H9 (cell line): ENCODE data around the gene MST1. TPM values are rescaled to one million over a fixed set of nuclear protein-coding genes. Genes with fewer than 3 reads are reported as not detected.
A peak's percentile ranks its signal among the peaks of the same experiment; 100 is the strongest.

Experiments used
- DNase-seq: peaks from one replicate; pipeline ENCODE4 v3.0.0-alpha.2; 2017
- H2AFZ ChIP-seq: one replicate; pipeline ENCODE4 v1.6.1; 2013; ENCODE audit warnings: mild to moderate bottlenecking, low read length, control low read depth, moderate library complexity
- H2AK5ac ChIP-seq: 2 replicates; pipeline ENCODE4 v1.6.1; 2013; ENCODE audit warnings: low read length, control low read depth, mixed read lengths; ENCODE audit not compliant: insufficient read length
- H2BK120ac ChIP-seq: one replicate; pipeline ENCODE4 v1.6.1; 2013; ENCODE audit warnings: low read depth, mild to moderate bottlenecking, low read length, control low read depth, inconsistent platforms; ENCODE audit not compliant: poor library complexity, severe bottlenecking
- H2BK12ac ChIP-seq: 2 replicates; pipeline ENCODE4 v1.6.1; 2013; ENCODE audit warnings: low read length, control low read depth, mixed read lengths, low read depth; ENCODE audit not compliant: insufficient read length
- H2BK15ac ChIP-seq: 2 replicates; pipeline ENCODE4 v1.6.1; 2013; ENCODE audit warnings: low read depth, low read length, control low read depth
- H2BK20ac ChIP-seq: one replicate; pipeline ENCODE4 v1.6.1; 2013; ENCODE audit warnings: low read depth, mild to moderate bottlenecking, low read length, control low read depth, inconsistent platforms; ENCODE audit not compliant: poor library complexity, severe bottlenecking
- H2BK5ac ChIP-seq: 2 replicates; pipeline ENCODE4 v1.6.1; 2013; ENCODE audit warnings: low read length, control low read depth, mixed read lengths; ENCODE audit not compliant: insufficient read length
- H3K14ac ChIP-seq: 2 replicates; pipeline ENCODE4 v1.6.1; 2013; ENCODE audit warnings: low read length, control low read depth; ENCODE audit not compliant: insufficient read depth
- H3K18ac ChIP-seq: 2 replicates; pipeline ENCODE4 v1.6.1; 2013; ENCODE audit warnings: low read depth, mild to moderate bottlenecking, mixed read lengths, low read length, control low read depth; ENCODE audit not compliant: insufficient read length
- H3K23ac ChIP-seq: 2 replicates; pipeline ENCODE4 v1.6.1; 2013; ENCODE audit warnings: low read length, control low read depth, mixed read lengths, low read depth; ENCODE audit not compliant: insufficient read length
- H3K23me2 ChIP-seq: 2 replicates; pipeline ENCODE4 v1.6.1; 2013; ENCODE audit warnings: low read depth, mild to moderate bottlenecking, mixed read lengths, low read length, control low read depth; ENCODE audit not compliant: insufficient read length, poor library complexity, severe bottlenecking
- H3K27ac ChIP-seq: 2 replicates; pipeline ENCODE4 v1.5.1; 2013; ENCODE audit warnings: low read length, control low read depth, mixed read lengths, low read depth; ENCODE audit not compliant: insufficient read length
- H3K27me3 ChIP-seq: 2 replicates; pipeline ENCODE4 v1.6.1; 2013; ENCODE audit warnings: low read length, control low read depth, inconsistent platforms; ENCODE audit not compliant: insufficient read depth
- H3K4ac ChIP-seq: 2 replicates; pipeline ENCODE4 v1.6.1; 2013; ENCODE audit warnings: low read depth, mild to moderate bottlenecking, control low read depth, inconsistent platforms, low read length, moderate library complexity
- H3K4me1 ChIP-seq: 2 replicates; pipeline ENCODE4 v1.6.1; 2013; ENCODE audit warnings: low read length, control low read depth, inconsistent platforms; ENCODE audit not compliant: insufficient read depth
- H3K4me2 ChIP-seq: 2 replicates; pipeline ENCODE4 v1.6.1; 2013; ENCODE audit warnings: low read length, control low read depth, mixed read lengths; ENCODE audit not compliant: insufficient read length, insufficient read depth
- H3K56ac ChIP-seq: 2 replicates; pipeline ENCODE4 v1.6.1; 2013; ENCODE audit warnings: low read depth, mild to moderate bottlenecking, mixed read lengths, low read length, control low read depth; ENCODE audit not compliant: insufficient read length
- H3K79me1 ChIP-seq: 2 replicates; pipeline ENCODE4 v1.6.1; 2013; ENCODE audit warnings: low read depth, mild to moderate bottlenecking, moderate library complexity, low read length, control low read depth, inconsistent platforms; ENCODE audit not compliant: insufficient read depth, poor library complexity, severe bottlenecking
- H3K79me2 ChIP-seq: 2 replicates; pipeline ENCODE4 v1.6.1; 2013; ENCODE audit warnings: low read length, control low read depth, inconsistent platforms; ENCODE audit not compliant: insufficient read depth
- H3K9ac ChIP-seq: 2 replicates; pipeline ENCODE4 v1.6.1; 2013; ENCODE audit warnings: low read length, control low read depth, mixed read lengths; ENCODE audit not compliant: insufficient read length; ENCODE audit errors: extremely low read depth
- H3K9me3 ChIP-seq: one replicate; pipeline ENCODE4 v1.6.1; 2013; ENCODE audit warnings: low read depth, low read length, inconsistent platforms; ENCODE audit not compliant: control insufficient read depth
- H3T11ph ChIP-seq: one replicate; pipeline ENCODE4 v1.6.1; 2013; ENCODE audit warnings: mild to moderate bottlenecking, low read length, control low read depth, inconsistent platforms
- H4K20me1 ChIP-seq: one replicate; pipeline ENCODE4 v1.6.1; 2013; ENCODE audit not compliant: control insufficient read depth, insufficient read length, insufficient read depth
- H4K5ac ChIP-seq: 2 replicates; pipeline ENCODE4 v1.6.1; 2013; ENCODE audit warnings: low read depth, mild to moderate bottlenecking, mixed read lengths, low read length, control low read depth; ENCODE audit not compliant: insufficient read length
- H4K8ac ChIP-seq: replicated peaks from 2 replicates; pipeline ENCODE4 v1.6.1; 2013; ENCODE audit warnings: low read length, control low read depth, mixed read lengths, low read depth; ENCODE audit not compliant: insufficient read length
- H4K91ac ChIP-seq: 2 replicates; pipeline ENCODE4 v1.6.1; 2013; ENCODE audit warnings: low read depth, mild to moderate bottlenecking, moderate library complexity, mixed read lengths, low read length, control low read depth; ENCODE audit not compliant: insufficient read length
- H3K27ac Mint-ChIP-seq, 3 experiments: 2 replicates in 2 of 3; 3 replicates in 1 of 3; pipeline ENCODE4 v1.8.0; 2020 to 2021; ENCODE audit warnings: mixed read lengths in 3 of 3, mild to moderate bottlenecking in 1 of 3, moderate library complexity in 1 of 3
- H3K27me3 Mint-ChIP-seq: 2 replicates; pipeline ENCODE4 v1.8.0; 2021; ENCODE audit warnings: low read depth, mild to moderate bottlenecking, moderate library complexity, mixed read lengths
- H3K36me3 Mint-ChIP-seq, 3 experiments: 2 replicates in 2 of 3; 3 replicates in 1 of 3; pipeline ENCODE4 v1.8.0; 2020 to 2021; ENCODE audit warnings: low read depth in 3 of 3, mixed read lengths in 3 of 3; ENCODE audit not compliant: insufficient read depth in 1 of 3
- H3K4me1 Mint-ChIP-seq, 2 experiments: 2 replicates each; pipeline ENCODE4 v1.8.0; 2020; ENCODE audit warnings: mixed read lengths in 2 of 2
- H3K4me3 Mint-ChIP-seq, 2 experiments: 2 replicates in 1 of 2; 3 replicates in 1 of 2; pipeline ENCODE4 v1.8.0; 2020 to 2021; ENCODE audit warnings: mild to moderate bottlenecking in 2 of 2, mixed read lengths in 2 of 2, moderate library complexity in 1 of 2
- H3K9me3 Mint-ChIP-seq, 2 experiments: 2 replicates in 1 of 2; 3 replicates in 1 of 2; pipeline ENCODE4 v1.8.0; 2020; ENCODE audit warnings: mild to moderate bottlenecking in 2 of 2, mixed read lengths in 2 of 2, moderate library complexity in 1 of 2
- CTCF ChIP-seq: fragments of 200-600 bp; sonication (generic); conservative IDR thresholded peaks from 3 replicates; pipeline ENCODE4 v1.8.0; 2021; ENCODE audit warnings: antibody characterized with exemption, mild to moderate bottlenecking
- whole genome bisulfite sequencing: extraction: QIAGEN DNeasy Blood & Tissue Kit; methylation state at CpG from one replicate; pipeline ENCODE4 v1.1.7; 2013; ENCODE audit warnings: missing lambda C conversion rate, low lambda C conversion rate, mixed read lengths; ENCODE audit not compliant: insufficient read length; ENCODE audit errors: extremely low coverage; 5-methylcytosine and 5-hydroxymethylcytosine counted together
- total RNA-seq: library from RNA; stranded (reverse); gene quantifications from 2 replicates; pipeline ENCODE4 v1.2.1, GENCODE V29; 2021

The MST1 gene
- total RNA-seq, 1 experiment from 2014 or later: 8.9 TPM

GRCh38 chr3:49700014-49700413 lies 10.7 kb upstream of the MST1 start:
- peaks cover 6 to 13% (median 9%) of the 10 kb centered on the region in 3 experiments; a peak in 6 of 7 replicates for H3K36me3 Mint-ChIP-seq
- no peak overlapping the region for H3K4me2 ChIP-seq
- no CpG with 5 or more reads among the region's 8 CpGs for WGBS

More at GRCh38 chr3:49700014-49700413, 10.7 kb upstream of the MST1 start:
- Histone ChIP-seq H3K27ac (no peak overlapping the region), H2BK5ac (no peak overlapping the region), H3K79me1 (no peaks in the 10 kb centered on the region), H3K9ac (no peak overlapping the region), H3K18ac (no peak overlapping the region), H3K27me3 (no peaks in the 10 kb centered on the region), H4K8ac (no peak overlapping the region), H2AFZ (no peak overlapping the region), H2BK20ac (no peak overlapping the region), H3K9me3 (no peaks in the 10 kb centered on the region), H4K91ac (no peak overlapping the region), H3K4me1 (no peaks in the 10 kb centered on the region), H2BK120ac (no peak overlapping the region), H3K79me2 (no peaks in the 10 kb centered on the region), H3K23ac (no peak overlapping the region), H4K5ac (no peak overlapping the region), H2BK12ac (no peak overlapping the region), H3K23me2 (no peaks in the 10 kb centered on the region), H2AK5ac (no peak overlapping the region), H3K4ac (no peak overlapping the region), H4K20me1 (no peaks in the 10 kb centered on the region), H3T11ph (no peak overlapping the region), H2BK15ac (no peak overlapping the region), H3K14ac (no peak overlapping the region), H3K56ac (no peak overlapping the region)
- Mint-ChIP-seq H3K9me3 (no peaks in the 10 kb centered on the region), H3K4me1 (peaks cover 11 to 21% of the 10 kb centered on the region in 2 experiments), H3K27ac (peak overlapping the region in 1 of 3 experiments; percentile 44; a peak in 2 of 7 replicates), H3K27me3 (no peaks in the 10 kb centered on the region), H3K4me3 (no peak overlapping the region)
- DNase-seq: no peak
- no peak for TF ChIP-seq CTCF
